ENCODE measurements around the gene MKRN2.

DNA sequence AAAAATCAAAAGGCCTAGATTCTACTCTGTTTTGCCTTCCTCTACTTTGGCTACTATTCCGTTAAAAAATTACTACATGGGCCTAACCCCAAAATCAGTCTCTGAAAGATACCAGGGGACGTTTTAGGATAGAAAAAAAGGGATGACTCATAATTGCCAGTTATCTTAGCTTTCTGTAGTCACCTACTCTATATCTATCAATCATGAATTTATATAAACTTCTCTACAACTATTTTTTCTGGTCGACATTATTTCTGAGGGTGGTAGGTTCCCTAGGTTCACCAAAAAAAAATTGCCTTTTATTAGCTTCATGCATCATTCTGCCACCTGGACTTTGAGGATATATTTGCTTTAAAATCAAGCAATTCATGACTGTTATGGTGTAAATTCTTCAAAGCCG lies 70.5 kb downstream of the MKRN2 start:
- TF ChIP-seq TAF1 (IDR thresholded peaks at IDR 0.05; ENCODE audit: low read depth) (no peak), ZBTB7A (IDR thresholded peaks at IDR 0.05; ENCODE audit: low read depth) (no peak), EP300 (IDR thresholded peaks at IDR 0.05; ENCODE audit: borderline replicate concordance) (no peak), FOXM1 (IDR thresholded peaks at IDR 0.05; ENCODE audit: borderline replicate concordance, low read depth) (no peak), EGR1 (IDR thresholded peaks at IDR 0.05) (no peak), TCF12 (IDR thresholded peaks at IDR 0.05; ENCODE audit: low read depth) (no peak), RAD21 (IDR thresholded peaks at IDR 0.05; ENCODE audit: low read depth) (no peak), TEAD4 (IDR thresholded peaks at IDR 0.05) (no peak), NFIC (IDR thresholded peaks at IDR 0.05) (no peak)
- TF ChIP-seq, protein P1, sequence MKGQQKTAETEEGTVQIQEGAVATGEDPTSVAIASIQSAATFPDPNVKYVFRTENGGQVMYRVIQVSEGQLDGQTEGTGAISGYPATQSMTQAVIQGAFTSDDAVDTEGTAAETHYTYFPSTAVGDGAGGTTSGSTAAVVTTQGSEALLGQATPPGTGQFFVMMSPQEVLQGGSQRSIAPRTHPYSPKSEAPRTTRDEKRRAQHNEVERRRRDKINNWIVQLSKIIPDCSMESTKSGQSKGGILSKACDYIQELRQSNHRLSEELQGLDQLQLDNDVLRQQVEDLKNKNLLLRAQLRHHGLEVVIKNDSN (IDR thresholded peaks at IDR 0.05) = no peak
- TF ChIP-seq, protein P2, sequence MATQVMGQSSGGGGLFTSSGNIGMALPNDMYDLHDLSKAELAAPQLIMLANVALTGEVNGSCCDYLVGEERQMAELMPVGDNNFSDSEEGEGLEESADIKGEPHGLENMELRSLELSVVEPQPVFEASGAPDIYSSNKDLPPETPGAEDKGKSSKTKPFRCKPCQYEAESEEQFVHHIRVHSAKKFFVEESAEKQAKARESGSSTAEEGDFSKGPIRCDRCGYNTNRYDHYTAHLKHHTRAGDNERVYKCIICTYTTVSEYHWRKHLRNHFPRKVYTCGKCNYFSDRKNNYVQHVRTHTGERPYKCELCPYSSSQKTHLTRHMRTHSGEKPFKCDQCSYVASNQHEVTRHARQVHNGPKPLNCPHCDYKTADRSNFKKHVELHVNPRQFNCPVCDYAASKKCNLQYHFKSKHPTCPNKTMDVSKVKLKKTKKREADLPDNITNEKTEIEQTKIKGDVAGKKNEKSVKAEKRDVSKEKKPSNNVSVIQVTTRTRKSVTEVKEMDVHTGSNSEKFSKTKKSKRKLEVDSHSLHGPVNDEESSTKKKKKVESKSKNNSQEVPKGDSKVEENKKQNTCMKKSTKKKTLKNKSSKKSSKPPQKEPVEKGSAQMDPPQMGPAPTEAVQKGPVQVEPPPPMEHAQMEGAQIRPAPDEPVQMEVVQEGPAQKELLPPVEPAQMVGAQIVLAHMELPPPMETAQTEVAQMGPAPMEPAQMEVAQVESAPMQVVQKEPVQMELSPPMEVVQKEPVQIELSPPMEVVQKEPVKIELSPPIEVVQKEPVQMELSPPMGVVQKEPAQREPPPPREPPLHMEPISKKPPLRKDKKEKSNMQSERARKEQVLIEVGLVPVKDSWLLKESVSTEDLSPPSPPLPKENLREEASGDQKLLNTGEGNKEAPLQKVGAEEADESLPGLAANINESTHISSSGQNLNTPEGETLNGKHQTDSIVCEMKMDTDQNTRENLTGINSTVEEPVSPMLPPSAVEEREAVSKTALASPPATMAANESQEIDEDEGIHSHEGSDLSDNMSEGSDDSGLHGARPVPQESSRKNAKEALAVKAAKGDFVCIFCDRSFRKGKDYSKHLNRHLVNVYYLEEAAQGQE (IDR thresholded peaks at IDR 0.05; ENCODE audit: low read depth) = no peak
- TF ChIP-seq, protein P3, sequence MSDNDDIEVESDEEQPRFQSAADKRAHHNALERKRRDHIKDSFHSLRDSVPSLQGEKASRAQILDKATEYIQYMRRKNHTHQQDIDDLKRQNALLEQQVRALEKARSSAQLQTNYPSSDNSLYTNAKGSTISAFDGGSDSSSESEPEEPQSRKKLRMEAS (IDR thresholded peaks at IDR 0.05) = no peak

Data from Ishikawa (cell line).